ENCODE data around the gene ALDH3A2. TPM values are rescaled to one million over a fixed set of nuclear protein-coding genes. Genes with fewer than 3 reads are reported as not detected.

The ALDH3A2 gene
- total RNA-seq, result 87.0 and 112 TPM in 2 replicates

DNA sequence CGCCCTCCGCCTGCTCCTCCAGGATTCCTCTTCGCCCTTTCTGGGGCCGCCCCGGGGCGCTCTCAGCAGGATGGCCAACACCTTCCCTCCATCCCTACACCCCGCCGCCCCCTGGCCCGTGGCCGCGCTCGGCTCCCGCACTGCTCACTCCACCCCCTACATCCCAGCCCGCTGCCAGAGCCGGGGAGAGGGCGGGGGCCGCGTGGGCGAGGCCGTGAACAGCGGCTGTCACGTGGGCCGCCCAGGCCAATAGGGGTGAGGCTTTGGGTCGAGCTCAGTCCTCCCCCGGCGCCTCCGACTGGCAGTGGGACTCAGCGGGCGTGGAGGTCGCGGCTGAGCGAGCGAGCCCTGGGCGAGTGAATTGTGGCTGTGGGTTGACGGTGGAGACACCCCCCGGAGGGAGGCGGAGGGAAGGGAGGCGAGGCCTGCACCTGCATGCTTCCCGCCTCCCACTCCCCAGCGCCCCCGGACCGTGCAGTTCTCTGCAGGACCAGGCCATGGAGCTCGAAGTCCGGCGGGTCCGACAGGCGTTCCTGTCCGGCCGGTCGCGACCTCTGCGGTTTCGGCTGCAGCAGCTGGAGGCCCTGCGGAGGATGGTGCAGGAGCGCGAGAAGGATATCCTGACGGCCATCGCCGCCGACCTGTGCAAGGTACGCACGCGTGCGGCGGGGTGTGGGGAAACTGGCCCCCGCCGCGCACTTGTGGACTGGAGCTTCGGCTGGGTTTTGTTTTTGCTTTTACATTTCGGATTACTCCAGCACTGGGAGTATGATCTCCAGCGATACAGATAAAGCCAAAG is at the start of gene ALDH3A2:
Gene ALDH3A2, plus strand, starts transcription at position 277 of the 799 bp plus-strand sequence. Its CDS starts 221 bp downstream, at position 498.

DNA sequence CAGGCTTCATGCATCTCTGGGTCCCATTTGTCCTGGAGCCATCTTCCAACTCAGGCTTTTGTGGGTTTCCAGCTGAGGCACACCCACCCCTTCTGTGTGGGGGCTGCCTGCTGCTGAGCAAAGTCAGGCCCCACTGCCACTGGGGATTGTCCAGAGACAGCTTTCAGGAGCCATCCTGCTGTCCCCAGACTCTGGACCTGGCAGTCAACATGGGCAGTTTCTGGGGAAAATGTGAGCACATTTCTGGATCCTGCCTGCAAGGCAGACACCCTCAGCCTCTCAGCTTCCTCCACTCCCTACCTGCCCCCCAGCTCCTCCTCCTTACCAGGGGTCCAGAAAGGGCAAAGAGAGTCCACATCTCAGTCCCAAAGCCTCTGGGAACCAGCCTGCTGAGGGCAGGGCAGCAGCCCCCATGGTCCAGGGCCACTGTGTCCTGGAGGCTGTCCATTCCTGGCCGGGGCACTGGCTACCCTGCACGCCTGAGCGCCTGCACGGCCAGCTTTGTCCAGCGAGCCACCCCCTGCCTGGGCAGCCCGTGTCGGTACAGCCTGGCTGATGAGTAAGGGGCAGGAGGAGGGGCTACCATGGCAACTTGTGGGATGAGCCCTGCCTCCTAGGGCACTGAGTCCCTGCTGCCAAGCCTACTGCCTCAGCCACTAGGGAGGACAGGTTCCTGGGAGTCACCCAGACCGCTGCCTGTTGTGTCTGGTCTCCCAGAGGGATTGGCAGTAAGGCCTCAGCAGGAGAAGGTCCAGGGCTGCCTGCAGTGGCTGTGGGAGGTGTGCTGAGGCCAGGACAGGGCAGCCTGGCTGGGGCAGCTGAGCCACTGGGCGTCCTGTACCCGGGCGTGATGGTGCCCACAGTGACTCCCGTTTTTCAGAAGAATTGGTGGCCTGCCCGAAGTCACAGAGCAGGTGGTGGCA is 67.8 kb downstream of the ALDH3A2 start, which contains the start of gene SLC47A2:
Gene SLC47A2, minus strand, starts transcription at position 477 of the 923 bp plus-strand sequence. Its CDS starts 29 bp downstream, at position 448.

Small RNAs within 50 kb of the gene (small RNA-seq; reads per million reads assigned to genes)
- gene NMTRQ-TTG12-1, result not detected
- gene RF00322, result not detected

Other genes with a start within 250 kb of the ALDH3A2 start
- not detected in 2 replicates for gene RNF112, start 237.5 kb upstream of the ALDH3A2 start, total RNA-seq
- gene SLC47A1, start 114.9 kb upstream of the ALDH3A2 start, total RNA-seq, result 8.6 and 15.4 TPM in 2 replicates
- not detected in 2 replicates for gene SLC47A2, start 67.8 kb downstream of the ALDH3A2 start, total RNA-seq
- gene ALDH3A1, start 99.5 kb downstream of the ALDH3A2 start, total RNA-seq, result 0.93 and 2.1 TPM in 2 replicates
- 12.0 and 20.7 TPM in 2 replicates for gene ULK2, start 219.2 kb downstream of the ALDH3A2 start, total RNA-seq